Colonic mucosa (tissue), 4 donors: ENCODE data around the gene MBTD1. TPM values are rescaled to one million over a fixed set of nuclear protein-coding genes. Genes with fewer than 3 reads are reported as not detected.
"Not testable (repeated sequence)": the region's sequence is repeated elsewhere in the genome, so short reads cannot be mapped to it uniquely, and the experiment has no call there.

Experiments used
- DNase-seq: peaks from one replicate; pipeline ENCODE4 v3.0.0-alpha.2; 2020
- H3K27ac ChIP-seq: fragments of 200-600 bp; one replicate; pipeline ENCODE4 v1.8.0; 2021
- H3K27me3 ChIP-seq: fragments of 200-600 bp; one replicate; pipeline ENCODE4 v1.8.0; 2021
- H3K36me3 ChIP-seq: fragments of 200-600 bp; one replicate; pipeline ENCODE4 v1.8.0; 2021
- H3K4me1 ChIP-seq: fragments of 200-600 bp; one replicate; pipeline ENCODE4 v1.8.0; 2021; ENCODE audit warnings: mild to moderate bottlenecking
- H3K4me3 ChIP-seq: fragments of 200-600 bp; one replicate; pipeline ENCODE4 v1.8.0; 2021
- H3K9ac ChIP-seq, 2 donors: one replicate each; pipeline ENCODE4 v1.7.0; 2013; ENCODE audit warnings: control low read depth in 2 of 2, low read depth in 2 of 2, low read length in 2 of 2
- H3K9me3 ChIP-seq: fragments of 200-600 bp; one replicate; pipeline ENCODE4 v1.8.0; 2021
- CTCF ChIP-seq: fragments of 200-600 bp; IDR thresholded peaks from one replicate; pipeline ENCODE4 v1.8.0; 2022; ENCODE audit warnings: antibody characterized with exemption, mild to moderate bottlenecking
- intact Hi-C: fragments of 100-400 bp; cut with DNase I; formaldehyde crosslinking; loops from one replicate; pipeline ENCODE4 v1.14.1; 2022
- total RNA-seq, 2 donors: library from RNA; stranded (reverse); fragmentation: NEBNext Ultra II Directional in 1 of 2; extraction: Animal tissue kit (Norgen Biotek cat#: 25700) in 1 of 2; gene quantifications; one replicate each; pipeline ENCODE4 v1.2.1, GENCODE V29; 2021
- donor health status: healthy.
- donor health status: DM: no; HTN: no; CAD: no.
- donor health status: DM: no; HTN: no; CAD: no.

The MBTD1 gene
- 10 to 100 TPM; 11.3 to 14.9 TPM for total RNA-seq

GRCh38 chr17:51259564-51260236, at the start of gene MBTD1:
Gene MBTD1 (minus strand): TSS chr17:51260049. CDS start chr17:51225161, 34,888 bp downstream.
- Histone ChIP-seq H3K36me3 (no peaks in the 10 kb centered on the region), H3K9ac (peak within 1 kb of the TSS; percentile 88 to 93), H3K4me3 (peak within 1 kb of the TSS; percentile 54), H3K27ac (peak within 1 kb of the TSS; percentile 79), H3K27me3 (no peaks in the 10 kb centered on the region), H3K9me3 (no peaks in the 10 kb centered on the region), H3K4me1 (peaks cover 18% of the 10 kb centered on the region)
- peak; percentile 97 for DNase-seq
- intact Hi-C loops = loop anchor here (10.0 kb wide), 1 partner anchor 85 kb away; no protein-coding TSS in a partner anchor
- TF ChIP-seq CTCF = no peak

GRCh38 chr17:51305182-51305581, 45.3 kb upstream of the MBTD1 start:
- Histone ChIP-seq H3K27me3 (no peaks in the 10 kb centered on the region), H3K9ac (no peak overlapping the region), H3K4me3 (no peak overlapping the region), H3K36me3 (no peaks in the 10 kb centered on the region), H3K27ac (no peak overlapping the region), H3K4me1 (no peaks in the 10 kb centered on the region), H3K9me3 (no peaks in the 10 kb centered on the region)
- no peak for TF ChIP-seq CTCF
- DNase-seq = no peak
- intact Hi-C loops = no loop called here

- intact Hi-C loops = loop anchor here (5.0 kb wide), 1 partner anchor 237 kb away; no protein-coding TSS in a partner anchor
- no peaks in the 10 kb centered on the region for H3K27me3 ChIP-seq
- no peaks in the 10 kb centered on the region for H3K9me3 ChIP-seq
- H3K27ac ChIP-seq = no peak overlapping the region
- no peaks in the 10 kb centered on the region for H3K36me3 ChIP-seq
- no peaks in the 10 kb centered on the region for H3K4me1 ChIP-seq
- DNase-seq = no peak
- no peak overlapping the region for H3K4me3 ChIP-seq
- no peak overlapping the region for H3K9ac ChIP-seq
- TF ChIP-seq CTCF = no peak
These were observed 40.0 kb upstream of the MBTD1 start for GRCh38 chr17:51299859-51300258.

- no peak for DNase-seq
- no peak overlapping the region for H3K4me3 ChIP-seq
These were observed 38.9 kb upstream of the MBTD1 start for GRCh38 chr17:51298508-51299371.

GRCh38 chr17:51294338-51294737, 34.5 kb upstream of the MBTD1 start:
- H3K4me3 ChIP-seq, H3K27me3 ChIP-seq, H3K27ac ChIP-seq, intact Hi-C loops, H3K9me3 ChIP-seq, H3K9ac ChIP-seq, H3K36me3 ChIP-seq, H3K4me1 ChIP-seq, DNase-seq: not testable (repeated sequence)

More at GRCh38 chr17:51298508-51299371, 38.9 kb upstream of the MBTD1 start:
- no peaks in the 10 kb centered on the region for H3K4me1 ChIP-seq
- intact Hi-C loops = loop anchor here (5.0 kb wide), 1 partner anchor 239 kb away; no protein-coding TSS in a partner anchor
- no peak overlapping the region for H3K9ac ChIP-seq
- no peaks in the 10 kb centered on the region for H3K9me3 ChIP-seq
- no peak overlapping the region for H3K27ac ChIP-seq
- peak; percentile 37 for TF ChIP-seq CTCF
- no peaks in the 10 kb centered on the region for H3K27me3 ChIP-seq
- H3K36me3 ChIP-seq = no peaks in the 10 kb centered on the region
